ENCODE data around the gene TRANK1.
"Not testable (repeated sequence)": the region's sequence is repeated elsewhere in the genome, so short reads cannot be mapped to it uniquely, and the experiment has no call there.

The TRANK1 gene

DNA sequence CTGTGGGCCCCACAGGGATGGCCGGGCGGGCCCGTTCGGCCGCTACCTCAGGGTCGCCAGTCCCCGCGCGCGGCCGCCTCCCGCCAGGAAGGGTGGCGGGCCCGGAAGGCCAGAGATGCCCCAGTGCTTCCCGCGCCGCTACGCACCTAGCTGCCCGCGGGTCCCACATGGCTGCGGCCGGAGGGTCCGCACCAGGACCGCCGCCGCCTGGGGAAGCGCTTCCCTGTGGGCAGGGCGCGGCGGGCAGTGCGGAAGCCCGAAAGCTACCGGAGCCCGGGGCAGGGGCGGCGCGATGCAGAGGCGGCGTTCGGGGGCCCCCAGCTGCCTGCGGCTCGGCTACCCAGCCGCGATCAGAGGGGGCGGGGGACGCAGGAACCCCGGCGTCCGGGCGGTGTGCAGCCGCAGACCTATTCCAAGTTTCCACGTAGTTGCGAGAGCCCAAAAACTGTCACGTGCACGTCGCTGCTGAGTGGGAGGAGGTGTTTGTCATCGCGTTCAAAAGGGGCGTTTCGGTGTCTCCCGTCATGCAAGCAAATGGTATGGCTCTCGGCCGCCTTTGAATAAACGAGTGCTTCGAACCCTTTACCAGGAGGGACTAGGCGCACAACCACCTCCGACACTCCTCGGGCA, at the start of gene TRANK1:
TSS of gene TRANK1 (minus strand) at position 414 of the 630 bp plus-strand sequence. CDS start at position 169, 245 bp downstream.
- DNase-seq: no peak

DNA sequence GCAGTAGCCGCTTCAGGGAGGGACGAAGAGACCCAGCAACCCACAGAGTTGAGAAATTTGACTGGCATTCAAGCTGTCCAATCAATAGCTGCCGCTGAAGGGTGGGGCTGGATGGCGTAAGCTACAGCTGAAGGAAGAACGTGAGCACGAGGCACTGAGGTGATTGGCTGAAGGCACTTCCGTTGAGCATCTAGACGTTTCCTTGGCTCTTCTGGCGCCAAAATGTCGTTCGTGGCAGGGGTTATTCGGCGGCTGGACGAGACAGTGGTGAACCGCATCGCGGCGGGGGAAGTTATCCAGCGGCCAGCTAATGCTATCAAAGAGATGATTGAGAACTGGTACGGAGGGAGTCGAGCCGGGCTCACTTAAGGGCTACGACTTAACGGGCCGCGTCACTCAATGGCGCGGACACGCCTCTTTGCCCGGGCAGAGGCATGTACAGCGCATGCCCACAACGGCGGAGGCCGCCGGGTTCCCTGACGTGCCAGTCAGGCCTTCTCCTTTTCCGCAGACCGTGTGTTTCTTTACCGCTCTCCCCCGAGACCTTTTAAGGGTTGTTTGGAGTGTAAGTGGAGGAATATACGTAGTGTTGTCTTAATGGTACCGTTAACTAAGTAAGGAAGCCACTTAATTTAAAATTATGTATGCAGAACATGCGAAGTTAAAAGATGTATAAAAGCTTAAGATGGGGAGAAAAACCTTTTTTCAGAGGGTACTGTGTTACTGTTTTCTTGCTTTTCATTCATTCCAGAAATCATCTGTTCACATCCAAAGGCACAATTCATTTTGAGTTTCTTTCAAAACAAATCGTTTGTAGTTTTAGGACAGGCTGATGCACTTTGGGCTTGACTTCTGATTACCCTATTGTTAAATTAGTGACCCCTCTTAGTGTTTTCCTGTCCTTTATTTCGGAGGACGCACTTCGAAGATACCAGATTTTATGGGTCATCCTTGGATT, 48.8 kb upstream of the TRANK1 start, which contains the start of gene MLH1:
TSS of gene MLH1 (plus strand) at position 193 of the 958 bp plus-strand sequence. CDS start at position 223, 30 bp downstream.
- DNase-seq: no peak

DNA sequence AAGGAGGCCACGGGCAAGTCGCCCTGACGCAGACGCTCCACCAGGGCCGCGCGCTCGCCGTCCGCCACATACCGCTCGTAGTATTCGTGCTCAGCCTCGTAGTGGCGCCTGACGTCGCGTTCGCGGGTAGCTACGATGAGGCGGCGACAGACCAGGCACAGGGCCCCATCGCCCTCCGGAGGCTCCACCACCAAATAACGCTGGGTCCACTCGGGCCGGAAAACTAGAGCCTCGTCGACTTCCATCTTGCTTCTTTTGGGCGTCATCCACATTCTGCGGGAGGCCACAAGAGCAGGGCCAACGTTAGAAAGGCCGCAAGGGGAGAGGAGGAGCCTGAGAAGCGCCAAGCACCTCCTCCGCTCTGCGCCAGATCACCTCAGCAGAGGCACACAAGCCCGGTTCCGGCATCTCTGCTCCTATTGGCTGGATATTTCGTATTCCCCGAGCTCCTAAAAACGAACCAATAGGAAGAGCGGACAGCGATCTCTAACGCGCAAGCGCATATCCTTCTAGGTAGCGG, 48.0 kb upstream of the TRANK1 start, which contains the start of gene EPM2AIP1:
TSS of gene EPM2AIP1 (minus strand) at position 326 of the 520 bp plus-strand sequence. CDS start at position 272, 54 bp downstream.
- DNase-seq: no peak

DNA sequence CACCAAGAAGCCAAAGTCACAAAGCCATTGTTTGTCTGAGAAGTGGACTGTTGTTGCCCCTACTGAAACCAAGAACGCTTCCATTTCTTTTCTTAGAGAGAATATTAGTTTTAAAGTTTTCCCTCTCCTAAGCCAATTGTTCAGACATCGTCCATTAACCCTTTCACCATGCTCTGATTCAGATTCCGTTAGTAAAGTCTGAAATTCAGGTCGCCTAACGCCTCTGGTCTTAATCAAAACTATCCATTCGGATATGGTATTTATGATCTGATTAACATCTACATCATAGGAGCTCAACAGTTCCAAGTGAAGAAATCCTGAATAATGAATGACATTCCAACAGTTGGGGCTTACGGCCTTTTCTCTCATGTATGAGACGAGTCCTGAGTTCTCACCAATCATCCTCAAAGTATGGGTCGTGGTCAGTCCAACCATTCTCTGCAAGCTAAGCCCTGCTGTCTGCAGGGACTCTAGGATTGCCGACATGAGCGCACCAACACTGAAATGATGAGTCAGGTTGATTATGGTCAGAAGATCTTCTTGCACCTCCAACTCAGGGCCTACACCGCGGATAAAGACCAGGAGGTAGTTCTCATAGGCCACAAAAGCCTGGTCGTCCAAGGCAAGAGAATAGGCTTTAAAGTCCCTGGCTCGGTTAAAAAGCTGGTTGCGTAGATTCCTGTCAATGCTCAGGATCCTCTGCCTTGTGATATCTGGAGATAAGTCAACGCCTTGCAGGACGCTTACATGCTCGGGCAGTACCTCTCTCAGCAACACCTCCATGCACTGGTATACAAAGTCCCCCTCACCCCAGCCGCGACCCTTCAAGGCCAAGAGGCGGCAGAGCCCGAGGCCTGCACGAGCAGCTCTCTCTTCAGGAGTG, 47.3 kb upstream of the TRANK1 start:
- no peak for DNase-seq

DNA sequence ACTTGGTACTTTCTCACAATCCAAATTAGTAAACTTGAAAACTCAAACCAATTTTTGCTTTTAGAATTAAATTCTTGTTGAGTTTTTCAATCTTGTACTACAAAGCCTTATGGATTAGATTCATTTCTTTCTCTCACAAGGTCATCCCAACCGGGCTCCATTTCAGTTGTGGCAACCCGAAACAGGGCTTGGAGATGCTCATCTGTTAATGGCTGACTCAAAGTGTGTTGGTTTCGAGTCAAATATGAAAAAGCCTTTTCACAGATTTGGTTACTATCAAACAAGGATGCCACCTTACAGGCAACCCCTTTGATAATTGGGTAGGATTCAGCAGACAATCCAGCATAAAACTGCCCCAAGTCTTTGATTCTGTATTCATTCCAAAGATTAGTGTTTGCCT, 46.3 kb upstream of the TRANK1 start:
- DNase-seq: no peak

DNA sequence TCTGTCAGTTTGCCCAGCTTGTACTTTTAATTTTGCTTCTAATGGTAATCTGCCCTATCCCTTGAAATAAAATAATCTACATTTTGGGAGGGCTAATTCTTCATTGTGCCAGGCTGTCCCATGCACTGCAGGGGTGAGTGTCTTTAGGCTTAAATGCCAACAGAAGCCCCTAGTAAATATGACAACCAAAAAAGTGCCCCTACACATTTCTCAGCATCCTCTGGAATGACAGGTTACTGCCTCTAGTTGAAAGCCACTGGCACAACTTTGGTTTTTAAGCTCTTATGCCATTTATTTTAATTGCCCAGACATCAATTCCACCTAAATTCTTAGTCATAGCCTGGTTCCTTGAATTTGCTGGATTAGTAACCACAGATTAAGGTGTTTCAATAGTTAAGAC, 44.7 kb upstream of the TRANK1 start:
- DNase-seq: no peak

DNA sequence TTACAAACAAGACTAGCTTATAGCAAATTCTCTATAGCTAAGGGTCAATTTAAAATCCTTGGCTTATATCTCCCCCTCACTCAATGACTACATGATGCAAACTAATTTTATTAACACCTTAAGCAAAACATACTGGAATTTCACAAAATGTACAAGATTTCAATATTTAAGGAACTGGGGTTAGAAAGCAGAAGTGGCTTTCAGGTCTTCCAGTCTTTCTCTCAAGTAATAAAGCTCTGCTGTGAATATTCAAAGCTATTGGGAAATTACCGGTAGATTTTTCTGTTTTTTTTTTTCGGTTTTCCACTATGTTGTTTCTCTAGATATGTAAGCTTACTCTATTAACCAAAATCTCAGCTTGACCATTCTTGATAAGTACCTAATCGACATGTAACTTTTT, 44.2 kb upstream of the TRANK1 start:
- DNase-seq: no peak

DNA sequence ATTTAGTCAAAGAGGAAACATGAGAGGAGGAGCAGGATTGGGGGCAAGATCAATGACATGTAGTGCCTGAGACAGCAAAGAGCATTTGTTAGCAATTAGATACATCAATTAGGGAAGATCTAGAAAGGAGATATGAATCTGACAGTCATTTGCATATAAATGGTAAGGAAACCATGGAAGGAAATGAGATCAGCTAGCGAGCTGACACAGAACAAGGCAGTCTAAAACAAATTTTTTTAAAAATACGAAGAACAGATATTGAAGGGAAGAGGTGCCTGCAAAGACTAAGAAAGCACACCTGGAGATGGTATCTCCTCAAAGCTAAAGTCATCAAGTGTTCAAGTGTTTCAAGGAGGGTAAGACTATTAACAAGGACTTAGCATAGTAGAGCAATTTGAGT, 43.5 kb upstream of the TRANK1 start:
- DNase-seq: no peak

DNA sequence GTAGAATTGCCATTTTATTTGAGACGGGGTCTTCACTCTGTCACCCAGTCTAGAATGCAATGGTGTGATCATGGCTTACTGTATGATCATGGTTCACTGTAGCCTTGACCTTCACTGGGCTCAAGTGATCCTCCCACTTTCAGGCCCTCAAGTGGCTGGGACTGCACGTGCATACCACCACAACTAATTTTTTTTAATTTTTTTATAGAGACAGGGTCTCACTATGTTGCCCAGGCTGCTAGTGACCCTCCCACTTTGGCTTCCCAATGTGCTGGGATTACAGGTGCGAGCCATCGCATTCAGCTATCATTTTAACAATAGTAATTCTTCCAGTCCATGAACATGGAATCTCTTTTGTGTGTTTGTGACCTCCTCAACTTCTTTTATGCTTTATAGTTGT, 36.2 kb upstream of the TRANK1 start:
- no peak for DNase-seq

DNA sequence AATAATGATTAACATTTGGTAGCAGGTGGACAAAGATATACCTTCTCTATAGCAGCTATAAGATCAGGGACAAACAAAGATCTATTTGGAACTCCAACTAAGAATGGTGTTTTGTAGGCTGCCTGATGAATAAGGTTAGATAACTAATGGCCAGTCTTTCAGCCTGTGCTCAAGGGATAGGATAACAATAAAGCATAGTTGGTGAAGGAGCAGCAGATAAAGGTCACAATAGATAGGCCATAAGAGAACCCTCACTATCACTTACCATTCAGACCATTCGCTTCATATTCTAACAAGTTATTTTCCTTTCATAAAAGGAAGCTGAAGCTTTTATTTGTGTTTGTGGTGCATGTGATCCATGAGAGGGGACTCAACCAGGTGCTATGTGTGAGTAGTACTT, 28.3 kb upstream of the TRANK1 start:
- DNase-seq: no peak

DNA sequence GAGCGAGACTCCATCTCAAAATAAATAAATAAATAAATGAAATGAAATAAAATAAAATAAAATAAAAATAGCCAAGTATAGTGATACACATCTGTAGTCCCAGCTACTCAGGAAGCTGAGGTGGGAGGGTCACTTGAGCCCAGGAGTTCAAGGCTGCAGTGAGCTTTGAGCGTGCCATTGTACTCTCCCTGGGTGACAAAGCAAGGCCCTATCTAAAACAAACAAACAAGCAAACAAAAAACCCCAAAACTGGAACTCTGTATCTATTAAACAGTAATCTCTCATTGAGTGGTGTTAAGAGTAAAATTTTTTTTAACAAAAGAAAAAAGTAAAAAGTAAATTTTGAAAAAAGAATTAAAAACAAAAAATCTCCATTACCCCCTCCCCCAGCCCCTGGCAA, 27.3 kb upstream of the TRANK1 start:
- no peak for DNase-seq

DNA sequence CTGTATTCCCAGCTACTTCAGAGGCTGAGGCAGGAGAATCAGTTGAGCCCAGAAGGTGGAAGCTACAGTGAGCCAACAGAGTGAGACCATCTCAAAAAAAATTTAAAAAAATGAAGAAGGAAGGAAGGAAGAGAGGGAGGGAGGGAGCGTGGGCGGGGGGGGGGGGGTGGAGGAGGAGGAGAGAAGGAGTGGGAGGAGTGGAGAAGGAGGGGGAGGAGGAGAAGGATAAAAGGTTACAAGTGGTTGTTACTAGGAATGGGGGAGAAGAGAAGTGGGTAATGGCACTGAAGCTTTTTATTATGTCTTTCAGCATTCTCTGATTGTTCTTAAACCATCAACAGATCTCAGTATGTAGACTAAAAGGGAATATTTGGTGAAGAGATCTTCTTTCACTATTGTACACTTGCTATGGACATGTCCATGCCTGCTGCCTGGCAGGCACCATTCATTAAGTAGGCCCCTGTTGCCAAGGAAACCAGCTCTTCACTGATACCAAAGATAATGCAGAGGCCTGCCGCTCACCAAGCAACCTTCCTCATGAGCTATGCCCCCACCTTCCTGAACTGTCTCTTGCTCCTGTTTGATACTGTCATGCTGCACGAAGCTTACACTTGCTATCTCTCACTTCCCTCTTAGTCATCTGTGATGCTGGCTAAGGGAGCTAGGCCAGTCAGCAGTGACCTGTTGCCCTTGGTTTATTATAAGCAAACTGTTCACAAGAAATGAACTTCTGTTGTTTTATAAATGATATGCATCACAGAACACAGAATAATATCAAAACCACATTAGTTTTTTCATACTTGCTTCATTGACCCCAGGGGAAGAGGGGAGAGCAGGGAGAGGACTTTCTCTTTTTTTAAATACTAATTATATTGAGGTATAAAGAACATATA, 24.9 kb upstream of the TRANK1 start:
- DNase-seq: peak; percentile 48

DNA sequence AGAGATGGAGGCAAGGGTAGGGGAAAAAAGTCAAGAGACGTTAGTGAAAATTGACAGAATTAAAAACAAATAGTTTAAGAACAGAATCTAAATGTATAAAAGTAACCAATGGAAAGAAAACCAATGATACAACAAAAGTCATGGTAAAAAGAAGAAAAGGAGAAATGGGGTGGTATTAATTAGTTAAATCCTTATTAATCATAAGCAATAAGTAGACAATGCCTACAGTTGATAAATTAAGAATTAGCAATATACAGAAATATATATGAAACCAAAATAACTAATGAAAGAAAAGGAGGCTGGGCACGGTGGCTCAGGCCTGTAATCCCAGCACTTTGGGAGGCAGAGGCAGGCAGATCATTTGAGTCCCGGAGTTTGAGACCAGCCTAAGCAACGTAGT, 24.2 kb upstream of the TRANK1 start:
- no peak for DNase-seq

DNA sequence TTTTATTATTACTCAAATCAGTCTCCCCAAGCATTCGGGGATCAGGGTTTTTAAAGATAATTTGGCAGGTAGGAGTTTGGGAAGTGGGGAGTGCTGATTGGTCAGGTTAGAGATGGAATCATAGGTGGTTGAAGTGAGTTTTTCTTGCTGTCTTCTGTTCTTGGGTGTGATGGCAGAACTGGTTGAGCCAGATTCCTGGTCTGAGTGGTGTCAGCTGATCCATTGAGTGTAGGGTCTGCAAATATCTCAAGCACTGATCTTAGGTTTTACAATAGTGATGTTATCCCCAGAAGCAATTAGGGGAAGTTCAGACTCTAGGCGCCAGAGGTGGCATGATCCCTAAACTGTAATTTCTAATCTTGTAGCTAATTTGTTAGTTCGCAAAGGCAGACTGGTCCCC, 20.6 kb upstream of the TRANK1 start:
- DNase-seq: no peak

DNA sequence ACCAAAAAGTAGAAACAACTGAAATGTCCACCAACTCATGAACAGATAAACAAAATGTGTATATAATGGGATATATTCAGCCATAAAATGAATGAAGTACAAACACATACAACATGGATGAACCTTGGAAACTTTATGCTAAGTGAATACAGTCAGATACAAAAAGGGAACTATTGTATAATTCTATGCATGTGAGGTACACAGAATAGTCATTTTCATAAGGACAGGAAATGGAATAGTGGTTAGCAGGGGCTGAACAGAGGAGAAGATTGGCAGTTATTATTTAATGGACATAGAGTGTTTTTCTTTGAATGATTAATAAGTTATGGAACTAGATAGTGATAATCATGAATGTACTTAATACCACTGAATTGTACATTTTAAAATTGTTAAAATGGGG, 20.0 kb upstream of the TRANK1 start:
- DNase-seq: no peak

DNA sequence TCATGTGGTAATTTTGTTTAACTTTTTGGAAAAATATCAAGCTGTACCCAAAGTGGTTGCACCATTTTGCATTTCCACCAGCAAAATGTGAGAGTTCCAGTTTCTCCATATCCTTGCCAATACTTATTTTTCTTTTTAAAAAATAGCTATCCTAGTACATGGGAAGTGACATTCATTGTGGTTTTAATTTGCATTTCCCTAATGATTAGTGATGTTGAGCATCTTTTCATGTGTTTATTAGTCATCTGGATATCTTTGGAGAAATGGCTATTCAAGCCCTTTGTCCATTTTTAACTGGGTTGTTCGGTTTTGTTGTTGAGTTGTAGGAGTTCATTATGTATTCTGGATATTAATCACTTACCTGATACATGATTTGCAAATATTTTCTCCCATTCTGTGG, 19.5 kb upstream of the TRANK1 start:
- DNase-seq: no peak

DNA sequence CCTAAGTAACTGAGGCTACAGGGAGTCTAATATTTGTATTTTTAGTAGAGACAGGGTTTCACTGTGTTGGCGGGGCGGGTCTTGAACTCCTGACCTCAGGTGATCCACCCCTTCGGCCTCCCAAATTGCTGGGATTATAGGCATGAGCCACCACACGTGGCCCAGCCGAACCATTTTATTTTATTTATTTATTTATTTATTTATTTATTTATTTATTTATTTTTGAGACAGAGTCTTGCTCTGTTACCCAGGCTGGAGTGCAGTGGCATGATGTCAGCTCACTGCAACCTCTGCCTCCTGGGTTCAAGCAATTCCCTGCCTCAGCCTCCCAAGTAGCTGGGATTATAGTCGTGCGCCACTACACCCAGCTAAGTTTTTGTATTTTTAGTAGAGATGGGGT, 18.2 kb upstream of the TRANK1 start:
- not testable (repeated sequence) for DNase-seq

DNA sequence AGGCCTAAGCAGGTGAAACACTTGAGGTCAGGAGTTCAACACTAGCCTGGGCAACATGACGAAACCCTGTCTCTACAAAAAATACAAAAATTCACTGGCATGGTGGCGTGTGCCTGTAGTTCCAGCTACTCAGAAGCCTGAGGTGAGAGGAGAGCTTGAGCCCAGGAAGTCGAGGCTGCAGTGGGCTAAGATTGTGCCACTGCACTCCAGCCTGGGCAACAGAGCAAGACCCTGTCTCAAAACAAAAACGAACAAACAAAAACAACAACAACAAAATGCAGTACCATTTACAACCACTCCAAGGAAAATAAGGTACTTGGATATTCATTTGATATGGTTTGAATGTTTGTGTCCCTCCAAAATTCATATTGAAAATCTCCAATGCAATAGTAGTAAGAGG, 15.6 kb upstream of the TRANK1 start:
- DNase-seq: no peak

DNA sequence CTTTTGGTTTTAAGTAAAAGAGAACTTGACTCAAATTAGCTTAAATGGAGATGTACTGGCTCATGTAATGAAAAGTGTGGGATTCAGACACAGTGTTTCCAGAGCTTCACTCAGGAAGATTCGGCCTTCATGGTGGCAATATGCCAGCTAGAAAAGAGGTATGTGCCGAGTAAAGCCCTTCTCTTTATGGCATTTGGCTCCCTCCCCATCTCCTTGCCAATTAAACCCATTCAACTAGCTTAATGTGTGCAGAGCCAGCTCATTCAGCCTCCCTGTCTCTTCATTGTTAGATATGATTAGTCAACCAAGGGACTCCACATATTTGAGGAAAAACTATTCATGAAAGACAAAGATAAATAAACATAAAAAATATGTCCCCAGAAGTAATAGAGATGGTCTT, 15.0 kb upstream of the TRANK1 start:
- DNase-seq: no peak

DNA sequence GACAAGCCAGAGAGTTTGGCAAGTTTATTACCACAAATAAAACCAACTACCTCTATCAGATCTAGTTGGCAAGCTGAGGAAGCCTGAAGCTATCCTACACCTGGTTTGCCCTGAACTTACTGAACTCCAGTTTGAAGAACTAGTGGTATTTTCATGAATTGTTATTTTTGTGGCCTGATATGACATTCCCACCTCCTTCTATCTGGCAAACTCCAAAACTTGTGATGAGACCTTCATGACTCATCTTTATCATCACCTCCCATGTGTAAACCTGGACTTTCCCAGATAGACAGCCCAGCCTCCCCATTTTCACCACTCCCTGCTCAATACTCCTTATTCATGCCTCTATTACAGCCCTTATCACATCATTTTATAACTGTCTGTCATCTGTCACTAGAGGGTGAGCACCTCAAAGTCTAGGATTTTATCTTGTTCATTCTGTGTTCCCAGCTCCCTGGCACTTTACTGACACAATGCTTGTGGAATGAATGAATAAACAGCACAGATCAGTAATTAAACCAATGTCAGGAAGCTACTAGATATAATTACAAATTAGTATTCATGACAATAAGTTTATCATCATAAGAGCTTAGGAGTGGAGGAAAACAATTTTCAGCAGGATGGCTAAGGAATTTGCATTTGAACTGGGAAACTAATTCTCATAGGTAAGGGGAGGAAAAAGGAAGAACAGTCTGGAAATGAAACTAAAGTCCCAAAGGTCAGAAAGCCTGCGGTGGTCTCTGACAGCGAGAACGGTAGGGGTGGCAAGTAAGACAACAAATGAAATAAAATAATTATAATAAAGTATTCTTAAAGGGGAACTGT, 13.2 kb upstream of the TRANK1 start:
- DNase-seq: no peak

DNA sequence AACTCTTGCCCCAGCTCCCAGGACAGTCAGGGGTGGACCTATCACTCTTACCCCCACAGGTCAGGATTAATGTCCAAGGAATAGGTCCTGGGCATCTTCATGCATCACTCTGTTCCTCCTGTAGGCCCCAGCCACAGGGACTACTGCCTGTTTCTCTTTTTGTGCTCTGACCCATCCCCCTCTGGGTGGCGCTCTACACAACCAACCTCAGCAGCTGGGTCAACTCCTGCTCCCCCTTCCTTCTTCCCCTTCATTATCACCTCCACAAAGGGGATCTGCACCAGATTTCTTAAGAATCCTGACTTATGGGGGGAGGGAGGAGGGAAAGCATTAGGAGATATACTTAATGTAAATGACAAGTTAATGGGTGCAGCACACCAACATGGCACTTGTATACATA, 12.2 kb upstream of the TRANK1 start:
- DNase-seq: no peak

Measured in T1000 (cell line).